ENCODE results near the gene FAM20C.

Gene FAM20C

DNA sequence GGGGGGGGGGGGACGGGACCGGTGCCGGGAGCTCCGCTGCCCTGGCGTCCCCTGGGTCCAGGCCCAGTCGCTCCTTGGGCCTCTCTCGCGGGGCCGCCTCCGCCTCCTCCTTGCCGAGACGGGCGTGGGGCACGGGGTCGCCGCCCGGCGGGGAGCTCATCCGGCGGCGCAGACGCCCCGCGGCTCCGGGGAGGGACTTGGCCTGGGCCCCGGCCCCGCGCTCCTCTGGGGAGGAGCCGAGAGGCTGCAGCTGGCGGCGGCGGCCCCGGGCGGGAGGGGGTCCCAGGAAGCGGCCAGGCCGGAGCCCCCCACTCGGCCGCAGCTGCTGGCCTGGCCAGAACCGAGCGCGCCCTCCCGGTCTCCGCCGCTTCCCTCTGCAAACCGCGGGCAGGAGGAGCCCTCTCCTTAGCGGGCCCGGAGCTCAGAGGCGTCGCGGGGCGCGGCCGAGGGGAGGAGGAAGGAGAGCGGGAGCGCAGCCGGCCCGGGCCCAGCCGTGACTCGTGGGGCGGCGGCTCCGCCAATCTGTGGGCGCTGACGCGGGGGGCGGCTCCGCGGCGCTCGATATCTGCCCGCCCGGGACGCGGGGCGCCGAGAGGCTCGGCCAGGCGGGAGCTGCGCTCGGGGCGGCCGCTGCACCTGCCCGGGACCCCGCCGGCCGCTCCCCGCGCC is at the start of gene FAM20C:
TSS of gene FAM20C (plus strand) at position 591 of the 669 bp plus-strand sequence. CDS start 629 bp downstream, outside the sequence.
- peak; percentile 42 to 47 for DNase-seq (ENCODE audit: low read depth in 2 of 2)

DNA sequence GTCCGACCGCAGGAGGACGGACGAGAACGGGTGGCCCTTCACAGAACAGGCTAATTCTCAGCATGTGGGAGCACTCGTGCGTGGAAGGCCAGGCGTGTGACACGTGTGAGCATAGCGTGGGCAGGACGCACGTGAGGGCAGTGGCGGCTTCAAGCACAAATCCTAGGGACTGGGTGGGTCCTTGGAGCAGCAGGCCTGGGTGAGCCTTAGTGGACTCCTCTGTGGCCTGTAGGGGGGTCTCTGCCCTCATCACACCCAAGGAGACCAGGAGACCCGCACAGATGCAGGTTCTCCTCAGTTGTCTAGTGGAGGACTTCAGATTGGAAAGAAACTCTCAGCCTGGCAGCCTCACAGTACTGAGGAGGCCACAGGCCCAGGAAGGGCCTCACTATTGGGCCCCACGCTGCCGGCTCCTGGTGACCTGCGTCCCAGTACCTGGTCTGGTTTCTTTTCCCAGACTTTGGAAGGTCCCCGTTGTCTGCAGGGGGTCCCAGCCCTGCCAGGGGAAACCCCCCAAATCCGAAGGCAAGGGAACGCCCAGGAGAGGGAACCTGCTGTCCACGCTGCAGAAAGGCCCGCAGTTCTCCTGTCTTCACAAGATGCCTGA is 49.1 kb upstream of the FAM20C start:
- DNase-seq (ENCODE audit: low read depth in 2 of 2): no peak

DNA sequence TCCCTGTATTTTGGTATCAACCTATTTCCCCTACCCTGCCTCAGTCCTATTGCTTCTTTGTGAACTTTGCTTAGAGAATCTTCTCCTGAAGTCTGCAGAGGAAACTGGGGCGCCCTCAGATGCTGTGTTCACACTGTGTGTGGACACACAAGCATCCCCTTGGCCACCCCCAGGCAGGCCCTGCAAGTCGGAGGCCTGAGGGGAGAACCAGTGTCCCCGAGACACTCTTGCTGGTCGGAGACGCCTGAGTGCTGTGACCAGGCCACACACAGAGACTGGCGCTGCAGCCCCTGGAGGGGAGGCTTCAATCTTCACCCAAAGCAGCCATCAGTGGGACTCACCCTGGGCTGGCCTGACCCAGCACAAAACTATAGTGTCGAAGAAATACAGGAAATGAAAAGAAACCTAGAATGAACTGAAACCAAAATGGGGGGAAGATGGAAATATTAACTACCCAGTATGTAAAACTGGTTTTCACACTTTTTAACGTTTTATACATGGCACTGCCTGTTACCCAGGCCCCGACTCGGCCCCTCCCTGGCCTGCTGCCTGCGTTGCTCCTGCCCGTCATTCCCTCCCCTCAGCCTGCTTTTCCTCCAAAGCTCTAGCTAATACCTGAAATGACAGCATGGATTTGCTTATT is 48.4 kb upstream of the FAM20C start:
- no peak for DNase-seq (ENCODE audit: low read depth in 2 of 2)

DNA sequence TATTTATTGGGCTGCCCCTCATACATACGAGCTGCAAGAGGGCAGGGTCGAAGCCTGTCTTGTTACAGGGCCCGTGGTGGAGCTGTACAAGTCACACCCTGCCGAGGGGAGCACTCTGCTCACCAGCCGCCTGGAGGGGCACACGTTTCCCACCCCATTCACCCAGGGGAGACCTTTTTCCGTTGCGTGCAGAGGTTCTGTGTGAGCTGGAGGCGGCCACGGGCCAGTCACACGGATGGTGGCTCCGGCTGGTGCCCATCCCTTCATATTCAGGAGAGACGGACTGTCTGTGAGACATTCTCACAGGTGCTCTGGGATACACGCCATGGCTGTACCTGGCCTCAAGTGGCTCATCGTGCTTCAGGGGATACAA is 47.9 kb upstream of the FAM20C start:
- no peak for DNase-seq (ENCODE audit: low read depth in 2 of 2)

DNA sequence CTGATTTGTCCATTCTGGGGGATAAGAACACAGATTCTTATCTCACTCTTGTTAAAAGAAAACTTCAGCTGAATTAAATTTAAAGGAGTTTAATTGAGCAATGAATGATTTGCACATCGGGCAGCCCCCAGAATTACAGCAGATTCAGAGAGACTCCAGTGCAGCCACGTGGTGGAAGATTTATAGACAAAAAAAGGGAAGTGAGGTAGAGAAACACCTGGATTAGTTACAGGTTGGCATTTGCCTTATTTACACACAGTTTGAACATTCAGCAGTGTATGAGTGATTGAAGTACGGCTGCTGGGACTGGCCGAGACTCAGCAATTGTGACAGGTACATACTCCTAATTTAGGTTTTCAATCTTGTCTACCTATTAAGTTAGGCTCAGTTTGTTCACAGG is 46.5 kb upstream of the FAM20C start:
- DNase-seq (ENCODE audit: low read depth in 2 of 2): no peak

DNA sequence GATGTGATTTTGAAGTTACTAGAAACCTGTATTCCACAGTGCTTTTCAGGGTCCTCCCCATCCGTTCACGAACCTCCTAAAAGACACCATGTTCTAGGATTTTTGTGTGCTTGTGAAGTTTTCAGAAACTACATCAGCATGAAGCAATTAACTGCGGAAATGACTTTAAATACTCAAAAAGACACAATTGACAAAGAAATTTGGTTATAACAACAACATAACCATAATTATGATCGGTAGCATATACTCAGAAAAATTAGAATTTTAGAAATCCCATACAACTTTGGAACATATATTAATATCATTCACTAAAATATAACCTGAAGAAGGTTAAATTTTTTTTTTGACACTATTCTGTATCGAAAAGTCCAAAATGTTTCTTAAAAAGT is 43.8 kb upstream of the FAM20C start:
- no peak for DNase-seq (ENCODE audit: low read depth in 2 of 2)

DNA sequence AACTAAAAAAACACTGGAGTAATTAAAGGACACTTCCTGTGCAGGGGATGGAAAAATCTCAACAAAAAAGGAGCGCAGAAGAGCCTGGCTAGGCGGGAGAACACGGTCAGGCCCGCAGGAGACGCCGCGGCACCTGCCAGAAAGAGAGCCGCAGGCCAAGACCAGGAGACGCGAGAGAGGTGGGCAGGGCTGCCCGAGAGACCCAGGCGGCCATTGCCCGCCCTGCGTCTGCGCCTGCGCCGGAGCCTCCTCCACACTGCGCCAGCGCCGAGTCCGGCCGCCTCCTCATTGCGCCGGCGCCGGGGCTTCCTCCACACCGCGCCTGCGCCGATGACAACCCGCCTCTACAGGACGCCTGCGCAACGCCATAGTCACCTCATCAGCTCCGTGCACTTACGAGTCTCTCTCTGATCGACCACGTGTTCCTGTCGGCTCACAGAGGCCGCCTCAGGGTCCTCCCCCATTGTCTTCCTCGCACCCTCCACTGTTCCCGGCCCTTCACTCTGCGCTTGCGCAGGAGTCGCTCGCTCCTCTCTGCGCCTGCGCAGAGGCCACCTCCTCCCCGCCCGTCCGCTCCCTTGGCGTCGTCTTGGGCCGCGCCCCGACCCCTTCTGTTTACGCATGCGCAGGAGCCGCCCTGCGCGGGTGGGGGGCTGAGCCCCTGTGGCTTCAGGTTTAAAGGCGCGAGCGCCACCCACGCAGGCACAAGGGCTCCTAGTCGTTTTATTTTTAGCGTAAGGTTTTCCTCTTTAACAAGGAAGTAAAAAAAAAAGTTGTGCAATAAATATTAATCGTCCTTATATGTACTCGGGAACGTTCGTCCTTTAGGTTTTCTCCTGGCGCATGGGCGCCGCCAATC is 43.2 kb upstream of the FAM20C start:
- DNase-seq (ENCODE audit: low read depth in 2 of 2): peak; percentile 99

DNA sequence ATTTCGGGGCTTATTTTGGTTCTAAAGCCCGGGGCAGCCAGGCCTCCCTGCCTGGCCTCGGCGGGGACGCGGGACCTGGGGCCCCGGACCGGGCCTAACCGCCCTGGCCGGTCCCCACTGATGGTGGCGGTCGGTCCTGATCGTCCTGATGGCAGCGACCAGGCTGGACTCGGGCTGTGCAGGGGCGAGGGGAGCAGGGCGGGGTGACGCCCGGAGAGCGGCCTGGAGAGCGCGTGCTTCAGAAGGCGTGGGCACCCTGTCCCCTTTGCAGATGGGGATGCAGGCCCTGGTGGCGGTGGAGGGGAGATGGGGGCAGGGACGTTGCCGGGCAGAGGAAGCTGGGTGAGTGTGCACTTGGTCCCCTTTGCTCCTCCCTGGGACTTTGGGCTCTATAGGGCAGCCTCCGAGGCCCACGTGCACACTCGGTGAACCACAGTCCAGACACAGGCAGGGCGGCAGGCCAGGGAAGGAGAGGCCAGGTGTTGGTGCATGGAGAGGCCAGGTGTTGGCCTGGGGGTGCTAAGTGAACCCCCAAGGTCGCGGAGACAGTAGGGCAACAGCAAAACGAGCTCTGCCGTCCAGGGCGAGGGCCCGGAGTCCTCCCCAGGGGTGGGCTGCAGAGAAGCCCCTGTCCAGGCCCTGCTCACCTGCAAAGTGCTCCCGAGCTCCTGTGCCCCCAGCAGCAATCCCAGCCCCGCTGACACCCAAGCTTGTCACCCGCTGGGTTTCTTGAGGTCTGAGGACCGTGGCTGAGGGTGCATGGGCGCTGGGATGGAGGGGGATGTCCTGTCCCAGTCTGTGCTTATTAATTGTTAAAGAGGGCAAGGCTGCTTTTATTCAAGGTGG is 42.4 kb upstream of the FAM20C start:
- no peak for DNase-seq (ENCODE audit: low read depth in 2 of 2)

DNA sequence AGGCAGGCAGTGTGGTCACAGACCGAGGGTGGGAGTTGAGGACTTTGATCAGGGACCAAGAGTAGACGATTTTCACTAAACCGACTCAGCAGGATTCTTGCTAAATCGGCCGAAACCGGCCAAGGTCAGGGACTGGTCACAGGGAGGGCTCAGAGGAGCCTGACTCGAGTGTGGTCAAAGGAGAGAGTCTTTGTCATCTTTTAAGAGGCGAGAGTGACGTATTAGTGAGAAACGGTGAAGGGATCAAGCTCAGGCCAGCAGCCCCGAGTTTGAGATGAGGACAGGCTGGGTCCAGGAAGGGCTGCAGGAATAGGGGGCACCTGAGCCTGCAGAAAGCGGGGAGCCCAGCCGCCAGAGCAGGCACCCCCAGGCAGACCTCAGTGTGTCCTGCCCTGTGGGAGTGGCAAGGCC is 41.6 kb upstream of the FAM20C start:
- DNase-seq (ENCODE audit: low read depth in 2 of 2): no peak

DNA sequence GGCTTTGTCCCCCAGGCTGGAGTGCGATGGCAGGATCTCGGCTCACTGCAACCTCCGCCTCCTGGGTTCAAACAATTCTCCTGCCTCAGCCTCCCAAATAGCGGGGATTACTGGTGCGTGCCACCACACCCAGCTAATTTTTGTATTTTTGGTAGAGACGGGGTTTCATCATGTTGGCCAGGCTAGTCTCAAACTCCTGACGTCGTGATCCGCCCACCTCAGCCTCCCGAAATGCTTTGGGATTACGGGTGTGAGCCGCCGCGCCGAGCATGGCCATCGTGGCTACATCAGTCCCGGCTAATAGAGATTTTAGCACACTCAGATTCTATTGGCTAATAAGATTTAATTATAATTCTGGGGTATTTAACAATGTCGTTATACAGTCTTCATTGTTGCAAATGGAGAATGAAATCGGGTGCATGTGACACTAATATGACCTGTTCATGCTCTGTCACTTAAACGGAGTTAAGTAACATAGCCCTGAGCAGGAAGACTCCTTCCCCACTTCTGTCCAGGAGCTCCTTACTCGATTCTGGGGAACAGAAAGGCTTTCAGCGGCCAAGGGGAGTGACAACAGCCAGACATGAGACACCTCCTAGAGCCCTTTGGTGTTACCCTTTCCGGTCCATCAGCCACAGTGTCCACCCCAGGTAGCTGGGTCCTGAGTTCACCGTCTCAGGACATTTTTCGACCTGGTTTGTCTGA is 40.9 kb upstream of the FAM20C start:
- no peak for DNase-seq (ENCODE audit: low read depth in 2 of 2)

DNA sequence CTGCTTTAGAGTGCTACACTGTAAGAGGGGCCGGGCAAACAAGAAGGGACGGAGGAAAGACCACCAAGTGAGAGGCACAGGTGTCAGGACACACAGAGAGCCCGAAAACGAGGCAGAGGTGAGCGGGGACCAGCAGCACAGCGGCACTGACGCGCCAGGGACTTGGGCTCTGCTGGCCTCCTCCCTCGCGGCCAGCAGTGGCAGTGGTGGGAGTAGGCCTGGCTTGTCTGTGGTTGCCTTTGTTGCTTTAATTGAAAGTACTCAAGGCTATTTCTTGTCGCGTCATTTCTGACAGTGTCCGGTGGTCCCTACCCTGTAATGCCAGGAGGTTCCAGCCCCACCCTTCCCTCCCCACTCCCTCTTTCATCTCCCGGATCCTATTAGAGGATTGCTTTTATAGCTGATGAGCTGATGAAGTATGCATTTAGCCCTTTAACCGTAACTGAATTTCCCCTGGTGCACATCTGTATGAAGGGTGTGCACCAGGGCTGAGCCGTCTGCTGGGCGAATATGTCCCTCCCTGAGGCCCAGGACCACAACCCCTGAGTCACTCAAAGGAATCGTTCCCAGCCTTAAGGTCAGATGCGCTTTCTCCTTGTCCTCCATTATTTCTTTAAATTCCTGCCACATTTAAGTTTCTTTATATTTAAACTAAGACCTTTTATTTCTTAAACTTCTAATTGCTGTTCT is 39.5 kb upstream of the FAM20C start:
- no peak for DNase-seq (ENCODE audit: low read depth in 2 of 2)

DNA sequence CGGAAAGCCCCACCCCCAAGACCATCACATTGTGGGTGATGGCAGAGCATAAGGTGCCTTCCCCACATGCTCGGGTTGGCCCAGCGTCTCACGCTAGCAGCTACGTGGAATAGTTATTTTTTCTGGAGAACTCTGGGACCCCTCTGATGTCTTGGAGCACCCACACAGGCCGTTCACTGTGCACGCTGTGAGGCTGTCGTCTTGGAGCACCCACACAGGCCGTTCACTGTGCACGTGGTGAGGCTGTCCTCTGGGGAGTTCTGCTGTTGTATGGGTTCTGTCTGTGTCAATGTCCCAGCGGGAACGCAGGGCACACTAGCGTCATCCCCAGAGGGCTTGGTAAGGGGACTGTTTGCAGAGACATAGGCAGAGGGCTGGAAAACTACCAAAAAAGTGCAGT is 38.8 kb upstream of the FAM20C start:
- DNase-seq (ENCODE audit: low read depth in 2 of 2): no peak

DNA sequence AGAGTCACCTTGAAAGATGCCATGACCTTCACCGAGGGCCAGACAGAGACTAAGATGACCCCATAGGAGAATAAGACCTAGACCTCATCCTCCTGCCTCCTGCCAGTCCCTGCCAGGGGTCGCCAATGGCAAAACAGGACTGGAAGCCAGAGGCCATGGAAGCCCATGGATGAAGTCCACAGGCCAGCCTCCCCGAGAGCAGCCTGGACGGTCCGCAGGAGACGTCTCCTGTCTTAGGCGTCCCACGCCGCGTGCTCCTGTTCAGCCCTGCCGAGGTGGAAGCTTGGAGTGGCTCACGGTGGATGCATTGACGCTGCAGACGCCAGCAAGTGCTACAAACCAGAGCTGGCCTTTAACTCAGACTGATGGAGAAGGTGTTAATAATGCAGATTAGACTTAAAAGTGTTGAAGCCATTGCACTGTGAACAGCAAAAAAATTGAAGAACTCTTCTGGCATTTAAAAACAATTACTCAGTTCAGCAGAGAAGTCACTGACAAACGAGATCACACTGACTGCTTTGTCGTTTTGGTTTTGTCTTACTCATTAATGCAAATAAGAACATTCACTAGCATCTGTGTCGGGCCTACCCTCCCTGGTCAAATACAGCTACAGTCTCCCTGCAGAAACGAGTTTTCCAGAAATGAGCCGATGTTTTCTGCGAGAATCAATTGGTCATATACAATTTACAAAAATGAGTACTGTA is 38.1 kb upstream of the FAM20C start:
- DNase-seq (ENCODE audit: low read depth in 2 of 2): no peak

DNA sequence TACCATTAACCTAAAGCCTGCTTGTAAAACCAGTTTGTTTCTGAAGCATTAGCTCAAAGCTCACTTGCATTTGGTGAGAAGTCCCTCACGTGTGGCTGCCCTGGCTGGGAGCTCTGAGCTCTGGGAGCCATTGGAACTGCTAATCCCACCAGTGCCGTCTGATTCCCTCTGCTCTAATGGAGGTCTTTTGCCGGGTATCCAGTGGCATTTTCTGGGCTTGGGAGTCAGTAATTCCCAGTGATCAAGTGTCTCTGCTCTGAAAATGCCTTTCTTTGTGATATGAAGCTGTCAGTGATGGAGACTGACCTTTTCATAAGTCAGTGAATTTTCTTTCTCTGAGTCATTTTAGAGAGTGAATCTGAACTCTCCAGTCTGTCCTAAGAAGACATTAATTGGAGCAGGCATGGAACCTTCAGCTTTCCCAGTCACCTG is 36.9 kb upstream of the FAM20C start:
- DNase-seq (ENCODE audit: low read depth in 2 of 2): no peak

DNA sequence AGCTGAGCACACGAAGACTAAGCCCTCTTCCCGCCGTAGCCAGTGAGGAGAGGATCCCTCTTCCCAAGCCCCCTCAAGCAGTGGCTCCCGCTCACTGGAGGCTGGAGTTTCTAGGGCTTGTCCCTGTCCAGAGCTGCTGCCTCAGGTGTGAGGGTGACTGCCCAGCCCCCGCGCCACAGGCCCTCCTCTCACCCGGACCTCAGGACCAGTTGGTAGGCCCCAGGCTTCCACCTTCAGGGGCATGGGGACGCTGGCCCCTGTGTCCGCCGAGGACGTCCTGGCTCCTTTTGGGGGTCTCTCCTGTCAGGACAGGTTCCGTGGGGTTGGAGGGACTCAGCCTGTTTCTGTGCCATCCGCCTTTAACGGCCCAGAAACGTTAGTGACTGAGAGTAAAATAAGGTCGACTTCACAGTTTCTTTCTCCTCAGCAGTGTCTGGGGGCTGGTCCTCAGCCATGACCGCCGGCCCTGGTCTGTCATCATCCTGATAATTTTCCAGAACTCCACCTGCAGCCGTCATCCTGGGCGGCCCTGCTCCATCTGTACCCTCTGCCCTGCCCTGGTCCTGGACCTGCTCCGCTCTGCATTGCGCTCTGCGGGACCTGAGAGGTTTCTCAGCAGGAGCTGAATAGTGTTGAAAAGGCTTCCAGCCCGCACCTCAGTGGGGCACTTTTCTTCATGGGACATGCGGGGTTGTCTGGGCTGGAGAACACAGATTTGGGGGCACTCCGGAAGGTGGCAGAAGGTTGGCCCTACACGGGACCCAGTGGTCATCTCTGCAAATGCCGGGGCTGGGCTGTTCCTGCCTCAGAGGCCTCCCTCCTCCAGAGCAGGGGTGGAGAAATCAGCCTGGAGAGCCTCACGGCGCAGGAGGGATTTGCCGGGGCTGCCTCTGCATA is 36.0 kb upstream of the FAM20C start:
- no peak for DNase-seq (ENCODE audit: low read depth in 2 of 2)

DNA sequence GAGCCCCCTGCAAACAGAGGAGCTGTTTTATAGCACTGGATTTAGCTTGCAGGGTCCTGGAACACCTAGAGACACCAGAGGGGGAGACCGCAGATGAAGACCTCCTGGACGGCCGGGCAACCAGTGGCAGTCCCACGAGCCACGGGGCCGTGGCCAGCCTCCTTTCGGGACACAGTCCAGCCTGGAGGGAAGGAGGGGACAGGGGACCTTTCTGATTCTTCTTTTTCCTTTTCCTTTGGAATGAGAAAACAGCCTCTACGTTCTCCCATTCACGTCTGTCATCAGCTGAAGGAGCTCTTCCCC is 35.4 kb upstream of the FAM20C start:
- DNase-seq (ENCODE audit: low read depth in 2 of 2): no peak

DNA sequence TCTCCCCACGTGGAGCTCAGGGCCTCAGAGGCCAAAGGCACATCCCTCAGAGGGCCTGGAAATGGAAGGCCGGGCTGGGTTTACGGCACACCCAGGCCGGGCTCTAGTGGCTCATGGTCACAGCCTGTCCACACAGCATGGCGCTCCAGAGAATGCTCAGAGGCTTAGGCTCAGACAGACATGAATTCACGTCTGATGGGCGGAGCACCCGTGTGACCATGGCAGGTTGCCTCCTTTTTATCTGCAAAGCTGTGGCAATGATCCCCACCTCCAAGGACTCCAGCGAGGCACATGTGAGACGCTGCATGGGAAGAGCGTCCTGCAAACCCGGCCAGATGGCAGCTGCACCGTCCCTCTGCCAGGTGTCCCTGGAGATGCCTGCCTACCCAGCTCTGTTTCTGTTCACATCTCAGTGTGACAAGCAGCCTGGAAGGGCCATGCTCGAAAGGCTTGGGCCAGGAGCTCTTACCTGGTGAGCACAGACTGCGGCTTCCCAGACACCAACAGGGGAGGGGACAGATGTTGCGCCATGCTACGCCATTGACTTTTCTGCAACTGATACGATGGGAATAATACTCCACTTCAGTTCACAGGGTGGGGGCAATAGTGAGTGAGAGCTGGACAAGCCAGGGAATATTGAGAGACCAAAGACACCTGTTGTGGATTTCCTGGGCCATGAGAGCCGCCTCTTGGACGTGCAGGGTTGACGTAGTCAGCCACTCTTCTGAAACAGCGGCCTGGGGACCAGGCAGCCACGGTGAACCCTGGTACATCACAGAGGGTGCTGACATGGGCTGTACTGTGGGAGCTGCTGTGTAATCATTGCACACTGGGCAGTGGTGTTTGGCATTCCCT is 34.4 kb upstream of the FAM20C start:
- DNase-seq (ENCODE audit: low read depth in 2 of 2): no peak

DNA sequence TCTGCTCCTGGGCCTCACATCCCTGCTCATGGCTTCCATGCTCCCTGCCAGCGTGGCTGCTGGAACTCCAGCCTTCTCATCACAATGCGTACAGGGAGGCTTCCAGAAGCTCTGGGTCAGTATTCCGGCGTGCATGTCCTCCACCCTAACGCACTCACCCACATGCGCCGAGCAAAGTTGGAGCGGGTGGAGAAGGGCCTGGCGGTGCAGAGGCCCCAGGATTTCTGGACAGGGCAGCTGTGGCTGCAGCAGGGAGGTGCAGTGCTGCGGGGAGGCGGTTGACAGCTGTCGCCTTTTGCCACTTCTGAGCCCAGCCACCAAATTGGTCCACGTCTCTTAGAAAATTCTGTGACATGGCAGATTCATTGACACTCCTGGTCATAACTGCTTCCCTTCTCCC is 33.6 kb upstream of the FAM20C start:
- DNase-seq (ENCODE audit: low read depth in 2 of 2): no peak
